Measurements from ENCODE around the gene SUSD1. TPM values are rescaled to one million over a fixed set of nuclear protein-coding genes. Genes with fewer than 3 reads are reported as not detected.

The SUSD1 gene
- polyA plus RNA-seq, 1 donor from 2014 or later: 2.0 TPM

DNA sequence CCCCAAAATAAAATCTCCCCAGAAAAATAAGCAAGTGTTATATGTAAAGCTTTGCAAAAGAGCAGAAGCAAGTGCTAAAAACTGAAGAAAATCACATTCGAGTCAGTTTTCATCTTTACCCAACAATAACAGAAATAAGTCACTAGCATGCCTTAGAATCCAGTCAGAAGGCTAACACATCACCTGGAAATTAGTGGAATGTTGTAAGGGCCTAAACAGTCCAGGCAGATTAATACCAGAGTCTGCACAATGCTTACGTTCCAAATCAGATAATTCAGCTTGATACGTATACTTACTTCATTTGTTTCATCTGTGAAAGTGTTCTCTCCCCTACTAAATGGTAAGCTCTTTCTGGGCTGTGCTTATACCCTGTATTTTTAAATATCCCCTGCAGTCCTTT, 42.7 kb downstream of the SUSD1 start:
- H3K79me2 ChIP-seq (replicated peaks; ENCODE audit: insufficient read depth, low read length): no peaks in the 10 kb centered on the region
- TF ChIP-seq, protein P1, sequence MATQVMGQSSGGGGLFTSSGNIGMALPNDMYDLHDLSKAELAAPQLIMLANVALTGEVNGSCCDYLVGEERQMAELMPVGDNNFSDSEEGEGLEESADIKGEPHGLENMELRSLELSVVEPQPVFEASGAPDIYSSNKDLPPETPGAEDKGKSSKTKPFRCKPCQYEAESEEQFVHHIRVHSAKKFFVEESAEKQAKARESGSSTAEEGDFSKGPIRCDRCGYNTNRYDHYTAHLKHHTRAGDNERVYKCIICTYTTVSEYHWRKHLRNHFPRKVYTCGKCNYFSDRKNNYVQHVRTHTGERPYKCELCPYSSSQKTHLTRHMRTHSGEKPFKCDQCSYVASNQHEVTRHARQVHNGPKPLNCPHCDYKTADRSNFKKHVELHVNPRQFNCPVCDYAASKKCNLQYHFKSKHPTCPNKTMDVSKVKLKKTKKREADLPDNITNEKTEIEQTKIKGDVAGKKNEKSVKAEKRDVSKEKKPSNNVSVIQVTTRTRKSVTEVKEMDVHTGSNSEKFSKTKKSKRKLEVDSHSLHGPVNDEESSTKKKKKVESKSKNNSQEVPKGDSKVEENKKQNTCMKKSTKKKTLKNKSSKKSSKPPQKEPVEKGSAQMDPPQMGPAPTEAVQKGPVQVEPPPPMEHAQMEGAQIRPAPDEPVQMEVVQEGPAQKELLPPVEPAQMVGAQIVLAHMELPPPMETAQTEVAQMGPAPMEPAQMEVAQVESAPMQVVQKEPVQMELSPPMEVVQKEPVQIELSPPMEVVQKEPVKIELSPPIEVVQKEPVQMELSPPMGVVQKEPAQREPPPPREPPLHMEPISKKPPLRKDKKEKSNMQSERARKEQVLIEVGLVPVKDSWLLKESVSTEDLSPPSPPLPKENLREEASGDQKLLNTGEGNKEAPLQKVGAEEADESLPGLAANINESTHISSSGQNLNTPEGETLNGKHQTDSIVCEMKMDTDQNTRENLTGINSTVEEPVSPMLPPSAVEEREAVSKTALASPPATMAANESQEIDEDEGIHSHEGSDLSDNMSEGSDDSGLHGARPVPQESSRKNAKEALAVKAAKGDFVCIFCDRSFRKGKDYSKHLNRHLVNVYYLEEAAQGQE (IDR thresholded peaks at IDR 0.05; ENCODE audit: borderline replicate concordance): no peak
- no peak for TF ChIP-seq SMC3 (conservative IDR thresholded peaks at IDR 0.05; ENCODE audit: poor library complexity)
- no peak for TF ChIP-seq EZH2 (IDR thresholded peaks at IDR 0.05; ENCODE audit: borderline replicate concordance, insufficient read depth, low read length, poor library complexity, severe bottlenecking)
- no peak for TF ChIP-seq EP300 (conservative IDR thresholded peaks at IDR 0.05; ENCODE audit: poor library complexity, severe bottlenecking)
- no peak for TF ChIP-seq RAD21 (conservative IDR thresholded peaks at IDR 0.05)
- TF ChIP-seq, protein P2, sequence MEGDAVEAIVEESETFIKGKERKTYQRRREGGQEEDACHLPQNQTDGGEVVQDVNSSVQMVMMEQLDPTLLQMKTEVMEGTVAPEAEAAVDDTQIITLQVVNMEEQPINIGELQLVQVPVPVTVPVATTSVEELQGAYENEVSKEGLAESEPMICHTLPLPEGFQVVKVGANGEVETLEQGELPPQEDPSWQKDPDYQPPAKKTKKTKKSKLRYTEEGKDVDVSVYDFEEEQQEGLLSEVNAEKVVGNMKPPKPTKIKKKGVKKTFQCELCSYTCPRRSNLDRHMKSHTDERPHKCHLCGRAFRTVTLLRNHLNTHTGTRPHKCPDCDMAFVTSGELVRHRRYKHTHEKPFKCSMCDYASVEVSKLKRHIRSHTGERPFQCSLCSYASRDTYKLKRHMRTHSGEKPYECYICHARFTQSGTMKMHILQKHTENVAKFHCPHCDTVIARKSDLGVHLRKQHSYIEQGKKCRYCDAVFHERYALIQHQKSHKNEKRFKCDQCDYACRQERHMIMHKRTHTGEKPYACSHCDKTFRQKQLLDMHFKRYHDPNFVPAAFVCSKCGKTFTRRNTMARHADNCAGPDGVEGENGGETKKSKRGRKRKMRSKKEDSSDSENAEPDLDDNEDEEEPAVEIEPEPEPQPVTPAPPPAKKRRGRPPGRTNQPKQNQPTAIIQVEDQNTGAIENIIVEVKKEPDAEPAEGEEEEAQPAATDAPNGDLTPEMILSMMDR (IDR thresholded peaks at IDR 0.05; ENCODE audit: poor library complexity, severe bottlenecking): no peak
- TF ChIP-seq TAF1 (IDR thresholded peaks at IDR 0.05; ENCODE audit: low read depth): no peak
- TF ChIP-seq POLR2AphosphoS5 (IDR thresholded peaks at IDR 0.05): no peak
- no peak for TF ChIP-seq MXI1 (conservative IDR thresholded peaks at IDR 0.05; ENCODE audit: poor library complexity, severe bottlenecking)
- H3K4me3 ChIP-seq (ENCODE audit: low read length): no peak overlapping the region
- no peaks in the 10 kb centered on the region for H3F3A ChIP-seq (ENCODE audit: insufficient read depth, low read length, poor library complexity, severe bottlenecking)
- H3K4me2 ChIP-seq (ENCODE audit: low read length): no peak overlapping the region
- no peaks in the 10 kb centered on the region for H3K27me3 ChIP-seq (ENCODE audit: insufficient read depth, low read depth, low read length)
- H3K9ac ChIP-seq (ENCODE audit: low read length): no peak overlapping the region
- H4K20me1 ChIP-seq (ENCODE audit: insufficient read depth): no peaks in the 10 kb centered on the region
- H3K9me3 ChIP-seq (ENCODE audit: low read length): no peaks in the 10 kb centered on the region
- no peaks in the 10 kb centered on the region for H3K9me2 ChIP-seq (ENCODE audit: insufficient read depth, low read length)
- H3K36me3 ChIP-seq (ENCODE audit: insufficient read depth, low read length): no peaks in the 10 kb centered on the region
- no peak overlapping the region for H2AFZ ChIP-seq (ENCODE audit: low read depth, low read length)
- H3K27ac ChIP-seq (ENCODE audit: low read length): no peak overlapping the region

DNA sequence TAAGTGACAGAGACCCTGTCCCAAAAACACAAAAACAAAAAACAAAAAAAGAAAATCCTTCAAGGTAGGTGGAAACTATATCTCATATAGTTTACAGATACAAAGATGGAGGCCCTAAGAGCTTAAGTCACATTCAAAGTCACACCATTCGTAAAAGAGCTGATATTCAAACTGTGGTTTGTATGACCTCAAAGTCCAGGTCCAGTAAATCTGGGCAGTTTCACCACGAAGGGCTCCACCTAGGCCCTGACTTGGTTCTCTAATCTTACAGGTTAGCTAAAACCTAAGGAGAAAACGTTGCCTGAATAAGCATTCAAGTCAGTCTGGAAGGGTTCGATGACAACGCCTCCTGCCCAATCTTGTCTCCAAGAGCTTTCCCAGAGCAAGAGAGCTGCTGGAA, 44.1 kb downstream of the SUSD1 start:
- H3K9me3 ChIP-seq (ENCODE audit: low read length): no peaks in the 10 kb centered on the region

DNA sequence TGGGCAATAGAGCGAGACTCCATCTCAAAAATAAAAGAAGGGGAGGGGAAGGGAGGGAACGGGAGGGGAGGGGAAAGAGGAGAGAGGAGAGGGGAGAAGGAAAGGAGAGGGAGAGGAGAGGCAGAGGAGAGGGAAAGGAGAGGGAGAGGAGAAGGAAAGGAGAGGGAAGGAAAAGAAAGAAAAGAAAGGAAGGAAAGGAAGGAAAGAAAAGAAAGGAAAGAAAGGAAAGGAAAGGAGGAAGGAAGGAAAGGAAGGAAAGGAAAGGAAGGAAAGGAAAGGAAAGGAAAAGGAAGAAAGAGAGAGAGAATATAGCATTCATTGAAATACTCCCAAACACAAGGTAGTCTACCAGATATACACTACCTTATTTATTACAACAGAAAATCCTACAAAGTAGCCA, 44.8 kb downstream of the SUSD1 start:
- Histone ChIP-seq H3F3A (ENCODE audit: insufficient read depth, low read length, poor library complexity, severe bottlenecking) (no peaks in the 10 kb centered on the region), H3K36me3 (ENCODE audit: insufficient read depth, low read length) (no peaks in the 10 kb centered on the region), H3K4me2 (ENCODE audit: low read length) (no peak overlapping the region), H3K9ac (ENCODE audit: low read length) (no peak overlapping the region), H4K20me1 (ENCODE audit: insufficient read depth) (no peaks in the 10 kb centered on the region), H3K79me2 (replicated peaks; ENCODE audit: insufficient read depth, low read length) (no peaks in the 10 kb centered on the region), H3K9me3 (ENCODE audit: low read length) (no peaks in the 10 kb centered on the region), H3K27ac (ENCODE audit: low read length) (no peak overlapping the region), H3K27me3 (ENCODE audit: insufficient read depth, low read depth, low read length) (no peaks in the 10 kb centered on the region), H3K4me3 (ENCODE audit: low read length) (no peak overlapping the region), H2AFZ (ENCODE audit: low read depth, low read length) (no peak overlapping the region), H3K9me2 (ENCODE audit: insufficient read depth, low read length) (no peaks in the 10 kb centered on the region)
- TF ChIP-seq, protein P2 (IDR thresholded peaks at IDR 0.05; ENCODE audit: poor library complexity, severe bottlenecking): no peak
- TF ChIP-seq EZH2 (IDR thresholded peaks at IDR 0.05; ENCODE audit: borderline replicate concordance, insufficient read depth, low read length, poor library complexity, severe bottlenecking): no peak
- TF ChIP-seq MXI1 (conservative IDR thresholded peaks at IDR 0.05; ENCODE audit: poor library complexity, severe bottlenecking): no peak
- TF ChIP-seq RAD21 (conservative IDR thresholded peaks at IDR 0.05): no peak
- TF ChIP-seq, protein P1 (IDR thresholded peaks at IDR 0.05; ENCODE audit: borderline replicate concordance): no peak
- no peak for TF ChIP-seq POLR2AphosphoS5 (IDR thresholded peaks at IDR 0.05)
- TF ChIP-seq EP300 (conservative IDR thresholded peaks at IDR 0.05; ENCODE audit: poor library complexity, severe bottlenecking): no peak
- TF ChIP-seq SMC3 (conservative IDR thresholded peaks at IDR 0.05; ENCODE audit: poor library complexity): no peak
- TF ChIP-seq TAF1 (IDR thresholded peaks at IDR 0.05; ENCODE audit: low read depth): no peak

More for the DNA sequence above, 44.1 kb downstream of the SUSD1 start:
- Histone ChIP-seq H3K4me2 (ENCODE audit: low read length) (no peak overlapping the region), H3F3A (ENCODE audit: insufficient read depth, low read length, poor library complexity, severe bottlenecking) (no peaks in the 10 kb centered on the region), H3K27me3 (ENCODE audit: insufficient read depth, low read depth, low read length) (no peaks in the 10 kb centered on the region), H3K27ac (ENCODE audit: low read length) (no peak overlapping the region), H3K9me2 (ENCODE audit: insufficient read depth, low read length) (no peaks in the 10 kb centered on the region), H4K20me1 (ENCODE audit: insufficient read depth) (no peaks in the 10 kb centered on the region), H3K9ac (ENCODE audit: low read length) (no peak overlapping the region), H2AFZ (ENCODE audit: low read depth, low read length) (no peak overlapping the region), H3K4me3 (ENCODE audit: low read length) (no peak overlapping the region), H3K79me2 (replicated peaks; ENCODE audit: insufficient read depth, low read length) (no peaks in the 10 kb centered on the region), H3K36me3 (ENCODE audit: insufficient read depth, low read length) (no peaks in the 10 kb centered on the region)
- no peak for TF ChIP-seq POLR2AphosphoS5 (IDR thresholded peaks at IDR 0.05)
- no peak for TF ChIP-seq TAF1 (IDR thresholded peaks at IDR 0.05; ENCODE audit: low read depth)

Measured in neural cell (in vitro differentiated cells).